ENCODE measurements around the gene PEX10. TPM values are rescaled to one million over a fixed set of nuclear protein-coding genes. Genes with fewer than 3 reads are reported as not detected.

The PEX10 gene
- total RNA-seq, 4 donors from 2014 or later = 27.6 to 44.7 (median 37.8) TPM

- Histone ChIP-seq H3K36me3 (peaks cover 0 to 98% (median 42%) of the 10 kb centered on the region in 3 donors), H3K27ac (no peak overlapping the region)
- WGBS, 2 donors = 86% methylated on average over 29 of the region's 29 CpGs
These were observed 8.0 kb downstream of the PEX10 start for GRCh38 chr1:2404142-2404889.

GRCh38 chr1:2403273-2403672 is 9.1 kb downstream of the PEX10 start:
- H3K27me3 ChIP-seq = no peaks in the 10 kb centered on the region
- peaks cover 0 to 98% (median 49%) of the 10 kb centered on the region in 3 donors for H3K36me3 ChIP-seq
- 84 to 86% methylated on average over 19 of the region's 19 CpGs for WGBS, 2 donors
- DNase-seq (ENCODE audit: low spot score in 2 of 2) = no peak
- H3K27ac ChIP-seq = no peak overlapping the region
- peaks cover 0 to 5% (median 0%) of the 10 kb centered on the region in 4 donors for H3K4me1 ChIP-seq
- H3K4me3 ChIP-seq = no peak overlapping the region
- TF ChIP-seq CTCF (IDR thresholded peaks at IDR 0.05) (no peak), EP300 (IDR thresholded peaks at IDR 0.05) (no peak), POLR2A (IDR thresholded peaks at IDR 0.05) (no peak)
- H3K9me3 ChIP-seq = no peaks in the 10 kb centered on the region

More at GRCh38 chr1:2404142-2404889, 8.0 kb downstream of the PEX10 start:
- no peaks in the 10 kb centered on the region for H3K9me3 ChIP-seq
- TF ChIP-seq EP300 (IDR thresholded peaks at IDR 0.05) (no peak), POLR2A (IDR thresholded peaks at IDR 0.05) (no peak), CTCF (IDR thresholded peaks at IDR 0.05) (no peak)
- no peak for DNase-seq (ENCODE audit: low spot score in 2 of 2)
- H3K27me3 ChIP-seq = no peaks in the 10 kb centered on the region
- peaks cover 0 to 5% (median 0%) of the 10 kb centered on the region in 4 donors for H3K4me1 ChIP-seq
- no peak overlapping the region for H3K4me3 ChIP-seq

GRCh38 chr1:2402420-2402819 is 9.9 kb downstream of the PEX10 start:
- H3K36me3 ChIP-seq = peaks cover 1 to 98% (median 56%) of the 10 kb centered on the region in 3 donors
- no peak overlapping the region for H3K4me3 ChIP-seq
- no peak for DNase-seq (ENCODE audit: low spot score in 2 of 2)
- no peak for TF ChIP-seq POLR2A (IDR thresholded peaks at IDR 0.05)
- TF ChIP-seq EP300 (IDR thresholded peaks at IDR 0.05) = no peak
- no peak for TF ChIP-seq CTCF (IDR thresholded peaks at IDR 0.05)
- no peaks in the 10 kb centered on the region for H3K9me3 ChIP-seq
- peaks cover 0 to 5% (median 0%) of the 10 kb centered on the region in 4 donors for H3K4me1 ChIP-seq
- H3K27ac ChIP-seq = no peak overlapping the region
- 84 to 92% methylated on average over 16 to 23 of the region's 23 CpGs for WGBS, 2 donors
- H3K27me3 ChIP-seq = no peaks in the 10 kb centered on the region

- no peak for DNase-seq (ENCODE audit: low spot score in 2 of 2)
- no peaks in the 10 kb centered on the region for H3K27me3 ChIP-seq
- no peak for TF ChIP-seq EP300 (IDR thresholded peaks at IDR 0.05)
- no peak for TF ChIP-seq POLR2A (IDR thresholded peaks at IDR 0.05)
- TF ChIP-seq CTCF (IDR thresholded peaks at IDR 0.05) = no peak
- peaks cover 3 to 98% (median 60%) of the 10 kb centered on the region in 3 donors for H3K36me3 ChIP-seq
- H3K4me1 ChIP-seq = peaks cover 0 to 5% (median 0%) of the 10 kb centered on the region in 4 donors
- no peak overlapping the region for H3K4me3 ChIP-seq
- WGBS, 2 donors = 81 to 85% methylated on average over 14 of the region's 14 CpGs
- H3K27ac ChIP-seq = no peak overlapping the region
- H3K9me3 ChIP-seq = no peaks in the 10 kb centered on the region
These were observed 11.3 kb downstream of the PEX10 start for GRCh38 chr1:2400950-2401649.

GRCh38 chr1:2400576-2400909 is 11.8 kb downstream of the PEX10 start:
- peaks cover 0 to 5% (median 0%) of the 10 kb centered on the region in 4 donors for H3K4me1 ChIP-seq
- WGBS, 2 donors = 84 to 85% methylated on average over 10 of the region's 10 CpGs
- DNase-seq (ENCODE audit: low spot score in 2 of 2) = no peak
- no peaks in the 10 kb centered on the region for H3K9me3 ChIP-seq
- peaks cover 3 to 98% (median 60%) of the 10 kb centered on the region in 3 donors for H3K36me3 ChIP-seq
- no peak overlapping the region for H3K4me3 ChIP-seq
- TF ChIP-seq POLR2A (IDR thresholded peaks at IDR 0.05) (no peak), EP300 (IDR thresholded peaks at IDR 0.05) (no peak), CTCF (IDR thresholded peaks at IDR 0.05) (no peak)
- no peaks in the 10 kb centered on the region for H3K27me3 ChIP-seq
- H3K27ac ChIP-seq = no peak overlapping the region
